ENCODE data around the gene WNT3.
"Not testable (repeated sequence)": the region's sequence is repeated elsewhere in the genome, so short reads cannot be mapped to it uniquely, and the experiment has no call there.

WNT3 gene

GRCh38 chr17:46812624-46813318 is 5.7 kb downstream of the WNT3 start:
- no peak for DNase-seq (ENCODE audit: low read depth, low spot score)

- DNase-seq (ENCODE audit: low read depth, low spot score), result no peak
Observed at GRCh38 chr17:46811978-46812583, 6.4 kb downstream of the WNT3 start.

DNA sequence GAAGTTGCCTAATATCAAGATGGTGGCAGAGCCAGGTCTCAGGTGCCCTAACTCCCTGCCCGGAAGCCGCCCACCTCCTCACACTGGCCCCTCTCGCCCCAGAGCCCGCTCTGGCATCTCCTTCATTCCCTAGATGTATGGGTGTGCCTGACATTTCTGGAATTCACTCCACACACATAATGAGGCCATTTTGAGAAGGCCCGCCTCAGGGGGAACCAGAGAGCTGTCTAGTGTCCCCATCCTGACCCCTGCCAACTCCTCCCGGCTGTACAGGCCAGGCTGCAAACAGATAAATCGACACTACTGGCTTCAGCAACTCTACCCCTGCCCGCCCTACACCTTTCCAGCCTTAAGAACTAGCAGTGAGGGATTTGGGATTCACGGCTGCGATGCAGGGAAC is 7.7 kb downstream of the WNT3 start:
- DNase-seq (ENCODE audit: low read depth, low spot score), result no peak

- no peak for DNase-seq (ENCODE audit: low read depth, low spot score)
Observed at GRCh38 chr17:46809110-46809571, 9.4 kb downstream of the WNT3 start.

- no peak for DNase-seq (ENCODE audit: low read depth, low spot score)
Observed at GRCh38 chr17:46805771-46806170, 12.7 kb downstream of the WNT3 start.

DNA sequence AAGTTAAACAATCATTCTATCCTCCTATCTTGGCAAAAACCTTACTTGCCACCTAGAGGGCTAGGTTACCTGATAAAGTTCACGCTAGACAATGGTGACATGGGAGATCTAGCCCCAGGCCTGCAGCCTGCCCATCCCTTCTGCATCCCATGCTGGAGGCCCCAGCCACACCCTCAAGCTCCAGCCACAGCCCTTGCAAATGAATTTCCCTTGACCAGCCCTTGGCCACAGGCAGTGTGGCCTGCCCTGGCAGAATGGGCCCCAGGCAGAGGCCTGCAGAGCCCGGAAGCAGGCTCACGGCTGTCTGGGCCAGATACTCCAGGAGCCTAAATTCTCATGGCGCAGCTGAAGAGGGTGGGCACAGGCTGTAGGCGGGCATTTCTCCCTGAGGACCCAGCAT is 14.9 kb downstream of the WNT3 start:
- no peak for DNase-seq (ENCODE audit: low read depth, low spot score)

DNA sequence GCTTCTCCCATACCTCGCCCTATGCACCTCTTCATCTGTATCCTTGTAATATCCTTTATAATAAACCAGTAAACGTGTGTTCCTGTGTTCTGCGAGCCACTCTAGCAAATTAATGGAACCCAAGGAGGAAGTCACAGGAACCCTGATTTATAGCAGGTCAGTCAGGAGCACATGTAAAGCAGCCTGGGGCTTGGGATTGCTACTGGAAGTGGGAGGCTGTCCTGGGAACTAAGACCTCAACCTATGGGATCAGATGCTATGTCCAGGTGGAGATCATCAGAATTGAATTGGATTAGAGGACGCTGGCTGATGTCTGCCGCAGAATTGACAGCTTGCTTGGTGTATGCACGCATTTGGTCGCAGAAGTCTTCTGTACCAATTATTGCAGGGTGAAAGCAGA is 15.7 kb downstream of the WNT3 start:
- DNase-seq (ENCODE audit: low read depth, low spot score), result no peak

- no peak for DNase-seq (ENCODE audit: low read depth, low spot score)
Observed at GRCh38 chr17:46800573-46800972, 17.9 kb downstream of the WNT3 start.

- DNase-seq (ENCODE audit: low read depth, low spot score), result no peak
Observed at GRCh38 chr17:46796956-46797530, 21.4 kb downstream of the WNT3 start.

- no peak for DNase-seq (ENCODE audit: low read depth, low spot score)
Observed at GRCh38 chr17:46796524-46796923, 22.0 kb downstream of the WNT3 start.

DNA sequence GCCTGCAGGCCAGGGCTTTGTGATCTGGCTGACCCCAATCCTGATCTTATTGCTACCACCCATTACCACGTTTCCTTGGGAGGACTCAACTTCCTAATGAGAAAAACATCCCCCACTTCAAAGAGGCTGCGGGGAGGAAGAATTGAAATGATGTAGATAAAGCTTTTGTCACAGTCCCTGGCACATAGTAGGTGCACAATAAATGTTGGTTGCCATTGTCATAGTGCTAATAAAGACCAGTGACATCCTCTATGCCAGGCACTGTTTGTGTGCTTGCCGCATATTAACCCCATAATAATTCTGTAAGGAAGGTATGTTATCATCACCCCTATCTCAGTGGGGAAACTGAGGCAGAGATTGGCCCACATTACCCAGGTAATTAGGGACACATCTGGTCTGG is 22.4 kb downstream of the WNT3 start:
- DNase-seq (ENCODE audit: low read depth, low spot score), result no peak

DNA sequence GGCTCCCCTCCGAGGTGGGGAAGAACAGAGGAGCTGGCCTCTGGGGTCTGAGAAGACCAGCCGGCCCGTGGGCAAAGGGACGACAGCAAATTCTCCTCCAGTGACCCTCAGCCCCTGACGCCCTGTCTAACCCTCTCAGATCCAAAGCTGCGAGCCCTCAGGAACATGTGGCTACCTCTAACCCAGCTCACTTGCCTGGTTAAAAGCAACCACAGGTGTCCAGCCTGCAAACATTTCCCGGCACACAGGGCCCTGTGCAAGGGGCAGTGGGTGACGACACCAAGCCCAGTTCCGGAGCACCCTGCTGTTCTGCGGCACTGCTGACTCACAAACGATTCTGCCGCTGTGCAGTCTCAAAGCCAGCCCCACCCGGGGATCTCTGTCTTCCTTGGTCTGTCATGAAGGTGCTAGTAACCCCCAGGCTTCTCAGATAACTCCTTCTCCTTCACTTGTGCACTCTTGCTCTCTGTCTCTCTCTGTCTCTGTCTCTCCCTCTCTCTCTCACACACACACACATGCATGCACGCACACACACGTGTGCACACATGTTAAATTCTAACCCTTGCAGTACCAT is 23.0 kb downstream of the WNT3 start:
- DNase-seq (ENCODE audit: low read depth, low spot score), result no peak

DNA sequence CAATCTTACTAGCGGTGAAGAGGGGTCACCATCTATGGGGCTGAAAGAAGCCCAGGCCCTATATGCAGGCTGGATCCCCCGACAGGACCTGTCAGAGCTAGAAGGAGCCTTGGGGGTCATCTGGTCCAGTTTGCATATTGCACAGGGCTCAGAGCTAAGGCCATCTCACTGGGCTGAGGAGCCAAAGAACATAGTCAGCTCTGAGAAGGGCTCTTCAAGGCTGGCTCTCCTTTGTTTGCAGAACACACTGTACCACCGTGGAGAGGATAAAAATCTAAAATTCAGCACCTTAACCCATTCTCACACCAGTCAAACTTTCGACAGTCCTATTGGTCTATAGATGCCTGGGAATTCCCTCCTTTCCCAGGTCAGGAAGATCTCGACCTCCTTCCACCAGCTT is 24.2 kb downstream of the WNT3 start:
- DNase-seq (ENCODE audit: low read depth, low spot score), result no peak

- DNase-seq (ENCODE audit: low read depth, low spot score), result no peak
Observed at GRCh38 chr17:46793541-46793940, 25.0 kb downstream of the WNT3 start.

- DNase-seq (ENCODE audit: low read depth, low spot score), result not testable (repeated sequence)
Observed at GRCh38 chr17:46793023-46793422, 25.5 kb downstream of the WNT3 start.

GRCh38 chr17:46792071-46792470 is 26.4 kb downstream of the WNT3 start:
- DNase-seq (ENCODE audit: low read depth, low spot score), result no peak

- DNase-seq (ENCODE audit: low read depth, low spot score), result no peak
Observed at GRCh38 chr17:46791531-46791930, 27.0 kb downstream of the WNT3 start.

- no peak for DNase-seq (ENCODE audit: low read depth, low spot score)
Observed at GRCh38 chr17:46790216-46790615, 28.3 kb downstream of the WNT3 start.

DNA sequence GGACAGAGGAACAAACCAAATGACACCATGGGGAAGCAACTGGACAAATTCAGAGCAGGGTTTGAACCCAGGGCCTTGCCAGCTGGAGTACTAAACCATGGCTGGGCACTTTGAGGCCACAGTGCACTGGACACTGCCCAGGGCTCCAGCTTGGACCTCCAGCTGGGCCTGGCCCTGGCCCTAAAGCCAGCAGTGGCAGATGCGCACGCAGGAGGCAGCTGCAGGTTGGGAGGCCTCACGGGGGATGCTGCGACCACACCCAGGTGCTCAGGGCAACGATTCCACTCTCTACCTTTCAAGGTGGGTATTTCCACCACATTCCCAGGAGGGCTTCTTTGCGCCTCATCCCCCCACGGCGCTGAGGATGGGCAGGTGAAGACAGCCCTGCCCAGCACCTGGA is 28.9 kb downstream of the WNT3 start:
- no peak for DNase-seq (ENCODE audit: low read depth, low spot score)

DNA sequence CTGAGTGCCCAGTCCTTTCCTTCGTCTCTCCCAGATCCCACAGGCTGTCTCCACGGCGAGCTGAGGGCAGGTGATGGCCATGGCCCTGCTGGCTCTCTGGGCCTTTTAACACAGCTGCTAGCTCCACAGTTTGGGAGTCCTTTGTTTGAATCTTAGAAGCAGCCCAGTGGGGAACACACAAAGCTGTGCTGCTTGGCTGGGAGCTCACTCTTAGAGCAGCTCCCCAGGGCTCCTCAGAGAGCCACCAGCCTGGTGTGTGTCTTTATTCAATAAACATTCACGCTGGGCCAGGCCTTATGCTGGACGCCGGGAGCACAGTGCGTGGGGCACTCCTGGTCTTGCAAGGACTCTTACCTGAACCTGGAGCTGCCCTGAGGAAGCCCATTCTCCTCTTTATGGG is 29.7 kb downstream of the WNT3 start:
- DNase-seq (ENCODE audit: low read depth, low spot score), result no peak

- DNase-seq (ENCODE audit: low read depth, low spot score), result no peak
Observed at GRCh38 chr17:46788300-46788699, 30.2 kb downstream of the WNT3 start.

DNA sequence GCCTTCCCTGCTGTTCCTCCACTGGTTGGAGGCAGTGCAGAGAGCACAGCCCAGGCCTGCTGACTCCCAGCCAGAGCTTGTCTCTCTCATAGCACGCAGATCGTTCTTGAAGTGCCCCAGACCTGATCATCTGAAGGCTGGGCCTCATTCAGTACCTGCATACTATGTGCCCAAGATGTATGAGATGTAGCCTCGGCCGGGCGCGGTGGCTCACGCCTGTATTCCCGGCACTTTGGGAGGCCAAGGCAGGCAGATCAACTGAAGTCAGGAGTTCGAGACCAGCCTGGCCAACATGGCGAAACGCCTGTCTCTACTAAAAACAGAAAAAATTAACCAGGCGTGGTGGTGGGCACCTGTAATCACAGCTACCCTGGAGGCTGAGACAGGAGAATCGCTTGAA is 31.0 kb downstream of the WNT3 start:
- DNase-seq (ENCODE audit: low read depth, low spot score), result no peak

DNA sequence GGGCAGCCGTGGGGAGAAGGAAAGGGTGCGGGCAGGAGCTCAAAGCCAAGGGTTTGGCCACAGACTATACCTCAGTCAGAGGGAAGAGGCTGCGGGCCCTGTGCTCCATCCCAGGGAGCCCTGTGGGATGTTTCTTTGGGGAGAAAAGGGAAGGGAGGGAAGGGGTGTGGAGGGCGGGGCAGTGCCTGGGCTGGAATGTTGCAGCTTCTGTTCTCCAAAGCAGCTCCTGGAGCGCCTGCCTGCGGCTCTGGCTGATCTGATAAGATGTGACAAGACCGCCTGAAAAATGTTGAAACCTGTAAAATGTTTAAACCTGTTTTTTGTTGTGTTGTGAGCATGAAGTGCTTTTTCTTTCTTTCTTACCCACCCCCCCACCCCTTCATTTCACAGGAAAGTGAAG is 32.8 kb downstream of the WNT3 start:
- no peak for DNase-seq (ENCODE audit: low read depth, low spot score)
